Measurements from ENCODE around the gene IRF2BPL.

Gene IRF2BPL

GRCh38 chr14:77009014-77009413 lies 19.5 kb downstream of the IRF2BPL start:
- DNase-seq: no peak

- DNase-seq: no peak
Measured at GRCh38 chr14:77008541-77008940, 20.0 kb downstream of the IRF2BPL start.

- no peak for DNase-seq
Measured at GRCh38 chr14:77007975-77008421, 20.5 kb downstream of the IRF2BPL start.

GRCh38 chr14:77007183-77007974 lies 21.1 kb downstream of the IRF2BPL start:
- no peak for DNase-seq

GRCh38 chr14:77006132-77006531 lies 22.4 kb downstream of the IRF2BPL start:
- no peak for DNase-seq

- no peak for DNase-seq
Measured at GRCh38 chr14:77005559-77005958, 22.9 kb downstream of the IRF2BPL start.

- no peak for DNase-seq
Measured at GRCh38 chr14:77004711-77005460, 23.6 kb downstream of the IRF2BPL start.

GRCh38 chr14:77003960-77004710 lies 24.4 kb downstream of the IRF2BPL start:
- DNase-seq: no peak

GRCh38 chr14:77002889-77003288 lies 25.6 kb downstream of the IRF2BPL start:
- DNase-seq: no peak

GRCh38 chr14:77002335-77002734 lies 26.2 kb downstream of the IRF2BPL start:
- DNase-seq: no peak

GRCh38 chr14:77000340-77001270 lies 27.9 kb downstream of the IRF2BPL start:
- DNase-seq: peak; percentile 42

- DNase-seq: no peak
Measured at GRCh38 chr14:76998910-76999309, 29.6 kb downstream of the IRF2BPL start.

GRCh38 chr14:76997257-76997970 lies 31.1 kb downstream of the IRF2BPL start:
- no peak for DNase-seq

- no peak for DNase-seq
Measured at GRCh38 chr14:76996563-76997146, 31.9 kb downstream of the IRF2BPL start.

- DNase-seq: no peak
Measured at GRCh38 chr14:76995279-76996035, 33.1 kb downstream of the IRF2BPL start.

GRCh38 chr14:76993752-76994151 lies 34.8 kb downstream of the IRF2BPL start:
- no peak for DNase-seq

GRCh38 chr14:76990084-76990483 lies 38.4 kb downstream of the IRF2BPL start:
- DNase-seq: no peak

- no peak for DNase-seq
Measured at GRCh38 chr14:76987956-76988520, 40.5 kb downstream of the IRF2BPL start.

- no peak for DNase-seq
Measured at GRCh38 chr14:76986231-76986565, 42.3 kb downstream of the IRF2BPL start.

GRCh38 chr14:76985540-76986230 lies 42.8 kb downstream of the IRF2BPL start:
- DNase-seq: no peak

All from NCI-H345 (cell line).